HepG2 (cell line): ENCODE measurements around the gene ADAMTS12. TPM values are rescaled to one million over a fixed set of nuclear protein-coding genes. Genes with fewer than 3 reads are reported as not detected.

ENCODE experiments used
- ATAC-seq: fragments of 200-7000 bp; cut with Tn5 transposase; 3 replicates; pipeline ENCODE4 v1.9.1; 2020; ENCODE audit warnings: mild to moderate bottlenecking, moderate library complexity
- BruUV-seq: library from RNA; stranded (reverse); fragments of 400-500 nt; replicated peaks from 2 replicates; lab custom pipeline; 2021; lab: Mats Ljungman, UMichigan
- CTCF ChIA-PET: fragments of 300-600 bp; formaldehyde crosslinking; extraction: SDS; loops from one replicate; lab custom pipeline; 2021; ENCODE audit warnings: low total read pairs, inconsistent platforms, low intra/inter-chr PET ratio; lab: Yijun Ruan, JAX
- POLR2A ChIA-PET: fragments of 350-600 bp; sonication (Branson Sonifier 250); formaldehyde crosslinking; loops from one replicate; lab custom pipeline; 2020; ENCODE audit warnings: antibody characterized with exemption, inconsistent platforms; lab: Yijun Ruan, JAX
- DNase-seq: peaks from one replicate; pipeline ENCODE4 v3.0.0-alpha.2; 2015; ENCODE audit warnings: low spot score
- FAIRE-seq: peaks from 3 replicates; lab custom pipeline; 2011; peaks lifted over from hg19 to GRCh38; lab: Jason Lieb, UNC
- H2AFZ ChIP-seq: one replicate; pipeline ENCODE4 v1.6.1; 2011; ENCODE audit warnings: low read length, inconsistent platforms
- H3K27ac ChIP-seq: fragments of 300-600 bp; 3 replicates; pipeline ENCODE4 v1.8.0; 2011; ENCODE audit warnings: mixed run types, mild to moderate bottlenecking, mixed read lengths, low read length, inconsistent platforms; ENCODE audit not compliant: insufficient read depth; ENCODE audit errors: extremely low read length
- H3K27me3 ChIP-seq, 2 experiments: fragments of 200-600 bp in 1 of 2; 2 replicates in 1 of 2; 3 replicates in 1 of 2; pipeline versions ENCODE4 v1.6.0 to v1.8.0; 2011; ENCODE audit warnings: low read length in 2 of 2, mild to moderate bottlenecking in 2 of 2, moderate library complexity in 2 of 2, inconsistent platforms in 1 of 2; ENCODE audit not compliant: insufficient read depth in 2 of 2, control insufficient read depth in 1 of 2
- H3K36me3 ChIP-seq, 2 experiments: fragments of 200-600 bp in 1 of 2; replicated peaks in 1 of 2; 2 replicates in 1 of 2; 3 replicates in 1 of 2; pipeline versions ENCODE4 v1.5.1 to v1.8.0; 2011; ENCODE audit warnings: low read length in 2 of 2, inconsistent platforms in 1 of 2; ENCODE audit not compliant: insufficient read depth in 2 of 2, control insufficient read depth in 1 of 2
- H3K4me1 ChIP-seq: 2 replicates; pipeline ENCODE4 v1.5.1; 2012; ENCODE audit warnings: low read length, inconsistent platforms; ENCODE audit not compliant: insufficient read depth
- H3K4me2 ChIP-seq: 2 replicates; pipeline ENCODE4 v1.6.0; 2011; ENCODE audit warnings: low read depth, low read length, inconsistent platforms
- H3K4me3 ChIP-seq, 3 experiments: fragments of 200-600 bp in 1 of 3; sonication (generic), shearing (Covaris generic) in 1 of 3; replicated peaks in 1 of 3; 2 replicates each; pipeline ENCODE4 v1.5.1; 2011 to 2016; ENCODE audit warnings: low read length in 3 of 3, inconsistent platforms in 2 of 3, low read depth in 2 of 3, mild to moderate bottlenecking in 2 of 3, control low read depth in 1 of 3, mixed read lengths in 1 of 3; ENCODE audit not compliant: insufficient read depth in 1 of 3
- H3K79me2 ChIP-seq: one replicate; pipeline ENCODE4 v1.6.1; 2011; ENCODE audit warnings: low read length, inconsistent platforms; ENCODE audit not compliant: insufficient read depth
- H3K9ac ChIP-seq: 2 replicates; pipeline ENCODE4 v1.6.0; 2011; ENCODE audit warnings: mild to moderate bottlenecking, low read depth, low read length, inconsistent platforms; ENCODE audit not compliant: insufficient read depth
- H3K9me3 ChIP-seq: 2 replicates; pipeline ENCODE4 v1.5.1; 2012; ENCODE audit warnings: mild to moderate bottlenecking, low read length
- H4K20me1 ChIP-seq: 2 replicates; pipeline ENCODE4 v1.6.0; 2011; ENCODE audit warnings: inconsistent platforms, mild to moderate bottlenecking, low read length, moderate library complexity; ENCODE audit not compliant: insufficient read depth
- HMG20A ChIP-seq: IDR thresholded peaks from 2 replicates; pipeline ENCODE4 v1.6.1; 2016; ENCODE audit warnings: borderline replicate concordance
- JDP2 ChIP-seq: sonication (generic); formaldehyde crosslinking; IDR thresholded peaks from 2 replicates; pipeline ENCODE4 v1.8.1; 2022; ENCODE audit warnings: missing genetic modification reagents, borderline replicate concordance
- PPARG ChIP-seq: conservative IDR thresholded peaks from 2 replicates; pipeline ENCODE4 v1.6.1; 2016; ENCODE audit warnings: missing biosample characterization, missing genetic modification reagents
- TBX2 ChIP-seq: sonication (generic); formaldehyde crosslinking; IDR thresholded peaks from 2 replicates; pipeline ENCODE4 v1.5.0; 2020; ENCODE audit warnings: missing genetic modification reagents, mild to moderate bottlenecking, borderline replicate concordance
- WIZ ChIP-seq: sonication (generic); formaldehyde crosslinking; IDR thresholded peaks from 2 replicates; pipeline ENCODE4 v1.5.1; 2020; ENCODE audit warnings: mild to moderate bottlenecking, missing genetic modification reagents
- ZBTB42 ChIP-seq: sonication (generic); formaldehyde crosslinking; IDR thresholded peaks from 2 replicates; pipeline ENCODE4 v1.5.0; 2020; ENCODE audit warnings: mild to moderate bottlenecking, missing genetic modification reagents
- ZNF160 ChIP-seq: sonication (generic); formaldehyde crosslinking; IDR thresholded peaks from 2 replicates; pipeline ENCODE4 v1.8.0; 2022; ENCODE audit warnings: mild to moderate bottlenecking, inconsistent platforms, missing genetic modification reagents
- ZNF33B ChIP-seq: sonication (generic); formaldehyde crosslinking; IDR thresholded peaks from 2 replicates; pipeline ENCODE4 v1.5.1; 2020; ENCODE audit warnings: mild to moderate bottlenecking, missing genetic modification reagents
- ZNF430 ChIP-seq: sonication (generic); formaldehyde crosslinking; IDR thresholded peaks from 2 replicates; pipeline ENCODE4 v1.9.0; 2021; ENCODE audit warnings: mild to moderate bottlenecking, missing genetic modification reagents
- ZNF460 ChIP-seq: sonication (generic); formaldehyde crosslinking; IDR thresholded peaks from 2 replicates; pipeline ENCODE4 v1.5.1; 2020; ENCODE audit warnings: missing genetic modification reagents, mild to moderate bottlenecking, borderline replicate concordance
- ZNF496 ChIP-seq: sonication (generic); formaldehyde crosslinking; IDR thresholded peaks from 2 replicates; pipeline ENCODE4 v1.8.1; 2023; ENCODE audit warnings: mild to moderate bottlenecking, moderate library complexity, missing genetic modification reagents; ENCODE audit not compliant: insufficient replicate concordance
- ZNF552 ChIP-seq: sonication (generic); formaldehyde crosslinking; IDR thresholded peaks from 2 replicates; pipeline ENCODE4 v1.9.0; 2022; ENCODE audit warnings: missing genetic modification reagents, mild to moderate bottlenecking, borderline replicate concordance
- ZNF556 ChIP-seq: sonication (generic); formaldehyde crosslinking; IDR thresholded peaks from 2 replicates; pipeline ENCODE4 v1.4.0; 2020; ENCODE audit warnings: mild to moderate bottlenecking, missing genetic modification reagents, borderline replicate concordance
- ZNF557 ChIP-seq: sonication (generic); formaldehyde crosslinking; IDR thresholded peaks from 2 replicates; pipeline ENCODE4 v1.4.0; 2020; ENCODE audit warnings: missing genetic modification reagents
- ZNF75D ChIP-seq: sonication (generic); formaldehyde crosslinking; IDR thresholded peaks from 2 replicates; pipeline ENCODE4 v1.8.1; 2023; ENCODE audit warnings: missing genetic modification reagents, mild to moderate bottlenecking, borderline replicate concordance
- ZNF777 ChIP-seq: sonication (generic); formaldehyde crosslinking; IDR thresholded peaks from 2 replicates; pipeline ENCODE4 v1.4.0; 2020; ENCODE audit warnings: missing genetic modification reagents
- WGBS: methylation state at CpG from one replicate; pipeline ENCODE4 v1.1.6; 2017; ENCODE audit warnings: low lambda C conversion rate; 5-methylcytosine and 5-hydroxymethylcytosine counted together
- in situ Hi-C: cut with HindIII; loops from 2 replicates; pipeline ENCODE4 v1.10.0; 2017; ENCODE audit warnings: low pct_unique_long_range_greater_than_20kb; ENCODE audit not compliant: extremely low pct_ligation_motif_present
- intact Hi-C: fragments of 100-400 bp; cut with micrococcal nuclease; formaldehyde crosslinking; loops from one replicate; pipeline ENCODE4 v1.10.0; 2022; ENCODE audit not compliant: unreplicated experiment
- polyA plus RNA-seq, 8 experiments: library from polyadenylated mRNA; depleted of rRNA in 3 of 8; stranded (reverse) in 7 of 8; unstranded in 1 of 8; fragments of >200 nt; fragmentation: Illumina TruSeq in 4 of 8; extraction: Trizol in 4 of 8; gene quantifications; 2 replicates each; pipeline versions ENCODE4 v1.2.1 to v1.2.3, GENCODE V29; 2011 to 2016; ENCODE audit warnings: low read depth in 4 of 8, missing spikeins in 1 of 8, mixed read lengths in 1 of 8; ENCODE audit not compliant: insufficient read depth in 1 of 8
- total RNA-seq, 5 experiments: library from RNA; depleted of rRNA; stranded (reverse); fragments of >200 nt; fragmentation: Illumina TruSeq; extraction: Trizol; gene quantifications; 2 replicates each; pipeline ENCODE4 v1.2.3, GENCODE V29; 2016; ENCODE audit warnings: low read depth in 1 of 5
- TF ChIP-seq, protein P1 (sequence below): sonication (generic); formaldehyde crosslinking; IDR thresholded peaks from 2 replicates; pipeline ENCODE4 v1.4.0; 2020; ENCODE audit warnings: missing genetic modification reagents, borderline replicate concordance

The ADAMTS12 gene
- total and polyA plus RNA-seq, 2 of the 13 experiments (the other 11 are each of a cell fraction or from before 2014, with no cell fraction given): 0.03 TPM; not detected in 1

DNA sequence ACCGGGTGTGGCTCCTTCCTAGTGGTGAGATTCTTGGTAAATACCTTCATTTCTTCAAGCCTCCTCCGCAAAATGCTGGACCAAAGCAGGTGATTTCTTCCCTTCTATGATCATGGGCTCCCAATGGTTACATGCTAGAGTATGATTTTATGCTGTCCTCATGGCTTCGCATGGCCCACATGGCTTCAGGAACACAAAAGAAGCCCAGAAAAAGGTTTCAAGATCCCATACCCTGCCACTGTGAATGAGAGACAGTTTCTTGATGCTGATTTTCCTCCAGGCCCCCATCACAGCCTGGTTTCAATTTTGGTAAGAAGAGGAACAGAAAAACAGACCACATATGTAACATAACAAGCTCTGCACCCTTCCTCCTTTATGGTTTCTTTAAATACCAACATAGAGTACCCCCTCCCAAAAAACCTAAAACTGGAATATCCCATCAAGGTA, 42.0 kb upstream of the ADAMTS12 start:
- no TSS peak for BruUV-seq
- DNase-seq: no peak
- Histone ChIP-seq H3K9ac (no peak overlapping the region), H4K20me1 (no peaks in the 10 kb centered on the region), H3K9me3 (no peaks in the 10 kb centered on the region), H3K27ac (no peak overlapping the region), H2AFZ (no peak overlapping the region), H3K4me1 (no peaks in the 10 kb centered on the region), H3K4me3 (no peak overlapping the region), H3K4me2 (no peak overlapping the region), H3K27me3 (peaks cover 3% of the 10 kb centered on the region in 2 experiments; a peak in 2 of 5 replicates), H3K36me3 (no peaks in the 10 kb centered on the region), H3K79me2 (no peaks in the 10 kb centered on the region)
- TF ChIP-seq ZNF556 (CRISPR knock-in tag) (no peak), JDP2 (CRISPR knock-in tag) (no peak), ZNF557 (CRISPR knock-in tag) (no peak), PPARG (CRISPR knock-in tag) (no peak)
- ATAC-seq: no peak
- in situ Hi-C loops: loop anchor here (10.0 kb wide), 1 partner anchor 349 kb away; no protein-coding TSS in a partner anchor
- intact Hi-C loops: loop anchor here (1.0 to 10.0 kb wide), 2 partner anchors 119 to 501 kb away; no protein-coding TSS in a partner anchor
- ChIA-PET POLR2A (interaction anchor here (1.4 kb wide), 1 partner anchor 493 kb away, joined by 4 read pairs; the partner anchor contains the start of gene TARS1), CTCF (interaction anchor here (1.6 kb wide), 1 partner anchor 498 kb away, joined by 8 read pairs; no protein-coding TSS in a partner anchor)
- no peak for FAIRE-seq
- WGBS: 35% methylated on average over 3 of the region's 3 CpGs

DNA sequence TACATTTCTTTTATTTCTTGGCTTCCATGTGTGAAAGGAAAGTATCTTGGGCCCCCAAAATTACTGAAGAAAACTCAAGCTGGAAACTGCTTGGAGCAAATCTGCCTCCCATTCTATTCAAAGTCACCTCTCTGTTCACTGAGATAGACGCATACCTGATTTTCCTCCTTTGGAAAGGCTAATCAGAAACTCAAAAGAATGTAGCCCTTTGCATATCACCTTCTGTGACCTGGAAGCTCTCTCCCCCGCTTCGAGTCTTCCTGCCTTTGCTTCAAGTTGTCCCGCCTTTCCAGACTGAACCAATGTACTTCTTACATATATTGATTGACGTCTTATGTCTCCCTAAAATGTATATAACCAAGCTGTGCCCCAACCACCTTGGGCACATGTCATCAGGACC, 39.3 kb upstream of the ADAMTS12 start:
- POLR2A ChIA-PET: no interaction called here
- intact Hi-C loops (loop anchor here (10.0 kb wide), 1 partner anchor 116 kb away; no protein-coding TSS in a partner anchor), in situ Hi-C loops (loop anchor here (10.0 kb wide), 1 partner anchor 346 kb away; no protein-coding TSS in a partner anchor)
- Histone ChIP-seq H3K9me3 (no peaks in the 10 kb centered on the region), H3K9ac (no peak overlapping the region), H3K79me2 (no peaks in the 10 kb centered on the region), H3K4me3 (no peak overlapping the region), H3K4me2 (no peak overlapping the region), H3K4me1 (no peaks in the 10 kb centered on the region), H3K36me3 (no peaks in the 10 kb centered on the region), H4K20me1 (no peaks in the 10 kb centered on the region), H3K27ac (no peak overlapping the region), H2AFZ (no peak overlapping the region), H3K27me3 (peaks cover 0 to 2% of the 10 kb centered on the region in 2 experiments; a peak in 2 of 5 replicates)
- no peak for ATAC-seq
- no TSS peak for BruUV-seq
- no peak for DNase-seq
- FAIRE-seq: no peak
- 6% methylated on average over 5 of the region's 5 CpGs for WGBS
- CTCF ChIA-PET: no interaction called here
- TF ChIP-seq ZNF430 (CRISPR knock-in tag): no peak
- no peak for TF ChIP-seq ZNF552 (CRISPR knock-in tag)
- TF ChIP-seq TBX2 (CRISPR knock-in tag): no peak
- TF ChIP-seq ZNF777 (CRISPR knock-in tag): no peak
- no peak for TF ChIP-seq HMG20A (CRISPR knock-in tag)
- TF ChIP-seq ZNF160 (CRISPR knock-in tag): no peak
- TF ChIP-seq, protein P1, sequence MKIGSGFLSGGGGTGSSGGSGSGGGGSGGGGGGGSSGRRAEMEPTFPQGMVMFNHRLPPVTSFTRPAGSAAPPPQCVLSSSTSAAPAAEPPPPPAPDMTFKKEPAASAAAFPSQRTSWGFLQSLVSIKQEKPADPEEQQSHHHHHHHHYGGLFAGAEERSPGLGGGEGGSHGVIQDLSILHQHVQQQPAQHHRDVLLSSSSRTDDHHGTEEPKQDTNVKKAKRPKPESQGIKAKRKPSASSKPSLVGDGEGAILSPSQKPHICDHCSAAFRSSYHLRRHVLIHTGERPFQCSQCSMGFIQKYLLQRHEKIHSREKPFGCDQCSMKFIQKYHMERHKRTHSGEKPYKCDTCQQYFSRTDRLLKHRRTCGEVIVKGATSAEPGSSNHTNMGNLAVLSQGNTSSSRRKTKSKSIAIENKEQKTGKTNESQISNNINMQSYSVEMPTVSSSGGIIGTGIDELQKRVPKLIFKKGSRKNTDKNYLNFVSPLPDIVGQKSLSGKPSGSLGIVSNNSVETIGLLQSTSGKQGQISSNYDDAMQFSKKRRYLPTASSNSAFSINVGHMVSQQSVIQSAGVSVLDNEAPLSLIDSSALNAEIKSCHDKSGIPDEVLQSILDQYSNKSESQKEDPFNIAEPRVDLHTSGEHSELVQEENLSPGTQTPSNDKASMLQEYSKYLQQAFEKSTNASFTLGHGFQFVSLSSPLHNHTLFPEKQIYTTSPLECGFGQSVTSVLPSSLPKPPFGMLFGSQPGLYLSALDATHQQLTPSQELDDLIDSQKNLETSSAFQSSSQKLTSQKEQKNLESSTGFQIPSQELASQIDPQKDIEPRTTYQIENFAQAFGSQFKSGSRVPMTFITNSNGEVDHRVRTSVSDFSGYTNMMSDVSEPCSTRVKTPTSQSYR (CRISPR knock-in tag): no peak
- no peak for TF ChIP-seq ZNF496
- no peak for TF ChIP-seq WIZ (CRISPR knock-in tag)
- no peak for TF ChIP-seq ZNF75D (CRISPR knock-in tag)
- TF ChIP-seq ZBTB42 (CRISPR knock-in tag): no peak
- no peak for TF ChIP-seq ZNF33B
- TF ChIP-seq ZNF460 (CRISPR knock-in tag): no peak
